Loucy (cell line): Measurements from ENCODE around the gene FLRT1.

ENCODE experiments used
- CTCF ChIP-seq: fragments of 200-600 bp; sonication (generic); conservative IDR thresholded peaks from 2 replicates; pipeline ENCODE4 v1.5.1; 2014; ENCODE audit warnings: mild to moderate bottlenecking, antibody characterized with exemption, low read length
- EZH2phosphoT487 ChIP-seq: fragments of 200-600 bp; IDR thresholded peaks from 2 replicates; pipeline ENCODE4 v1.6.1; 2018; ENCODE audit warnings: antibody characterized with exemption, mild to moderate bottlenecking, moderate library complexity, borderline replicate concordance

- TF ChIP-seq CTCF (no peak), EZH2phosphoT487 (no peak)
These were observed 28.0 kb downstream of the FLRT1 start for GRCh38 chr11:64063777-64064176.
